LoVo (cell line): ENCODE results near the gene STAT4.
A peak's percentile ranks its signal among the peaks of the same experiment; 100 is the strongest.

Experiments used
- DNase-seq: peaks from one replicate; pipeline ENCODE4 v3.0.0-alpha.2; 2016; ENCODE audit warnings: low spot score

STAT4 gene

DNA sequence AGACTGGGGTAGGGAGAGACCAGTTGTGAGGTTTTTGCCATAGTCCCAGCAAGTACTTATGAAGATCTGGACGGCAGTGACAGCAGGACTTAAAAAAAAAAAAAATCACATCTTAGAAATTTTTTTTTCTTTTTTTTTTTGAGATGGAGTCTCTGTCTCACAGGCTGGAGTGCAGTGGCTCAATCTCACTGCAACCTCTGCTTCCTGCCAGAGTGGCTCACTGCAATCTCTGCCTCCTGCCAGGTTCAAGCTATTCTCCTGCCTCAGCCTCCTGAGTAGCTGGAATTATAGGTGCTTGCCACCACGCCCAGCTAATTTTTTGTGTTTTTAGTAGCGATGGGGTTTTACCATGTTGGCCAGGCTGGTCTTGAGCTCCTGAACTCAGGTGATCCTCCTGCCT, 22.4 kb upstream of the STAT4 start:
- DNase-seq = no peak

DNA sequence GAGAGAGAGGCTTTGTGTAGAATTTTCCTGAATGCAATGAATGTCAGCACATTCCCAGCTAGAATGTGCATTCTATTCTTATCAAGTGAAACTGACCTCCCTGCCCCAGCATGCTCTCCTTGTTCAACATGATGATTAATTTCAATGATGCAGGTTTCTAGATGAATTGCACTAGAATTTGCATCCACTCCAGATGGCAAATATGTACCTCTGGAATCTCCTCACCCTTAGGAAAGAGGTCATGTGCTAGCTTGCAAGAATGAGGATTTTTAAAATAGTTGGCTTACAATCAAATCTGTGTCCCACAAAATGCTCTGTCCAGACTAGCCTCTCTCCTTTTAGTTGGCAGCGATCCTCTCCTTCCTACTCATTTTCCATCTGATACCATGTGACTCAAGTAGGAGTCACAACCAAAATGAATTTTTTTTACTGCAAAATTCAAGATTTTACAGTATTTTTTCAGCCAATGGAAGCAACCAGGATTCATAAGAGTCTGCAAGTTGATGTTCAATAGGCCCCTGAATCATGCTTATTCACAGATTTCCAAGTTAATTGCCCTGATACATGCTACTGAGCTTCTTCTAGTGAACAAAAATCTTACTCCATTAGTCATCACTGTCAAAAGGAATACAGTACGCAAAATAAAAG, 21.0 kb upstream of the STAT4 start:
- DNase-seq = no peak

DNA sequence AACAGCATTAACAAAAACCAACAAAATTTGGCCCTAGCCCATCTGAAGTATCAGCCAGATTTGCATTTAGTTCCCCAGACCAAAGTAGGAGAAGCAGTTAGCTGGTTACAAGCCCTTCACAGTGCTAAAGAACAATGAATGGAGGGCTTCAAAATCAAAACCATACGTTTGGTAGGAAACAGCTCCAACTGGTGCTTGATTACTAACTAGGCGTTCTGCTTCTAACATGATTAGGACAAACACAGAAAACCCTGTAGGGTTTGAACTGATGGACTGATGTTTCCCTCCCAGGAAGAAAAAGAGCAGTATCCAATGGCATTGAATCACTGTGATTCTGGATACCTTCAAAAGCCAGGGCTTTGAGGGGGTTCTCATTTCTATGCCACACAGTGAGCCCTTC, 20.5 kb upstream of the STAT4 start:
- no peak for DNase-seq

DNA sequence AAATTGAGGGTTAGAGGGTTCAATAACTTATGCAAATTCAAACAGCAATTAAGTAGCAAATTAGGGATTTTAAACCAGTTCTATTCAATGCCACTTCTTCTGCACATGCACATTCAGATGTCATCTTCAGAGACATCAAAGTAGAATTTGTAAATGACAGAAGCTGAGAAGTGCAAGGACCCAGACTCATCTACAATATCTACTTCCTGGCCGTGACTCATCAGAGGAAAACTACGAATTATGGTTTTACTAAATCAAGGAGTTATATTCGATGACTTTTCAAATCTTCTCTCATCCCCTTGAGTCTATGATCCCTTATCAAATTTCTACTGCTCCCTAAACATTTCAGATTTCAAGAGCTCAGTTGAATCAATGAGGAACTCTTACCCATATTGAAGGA, 20.0 kb upstream of the STAT4 start:
- DNase-seq = no peak

DNA sequence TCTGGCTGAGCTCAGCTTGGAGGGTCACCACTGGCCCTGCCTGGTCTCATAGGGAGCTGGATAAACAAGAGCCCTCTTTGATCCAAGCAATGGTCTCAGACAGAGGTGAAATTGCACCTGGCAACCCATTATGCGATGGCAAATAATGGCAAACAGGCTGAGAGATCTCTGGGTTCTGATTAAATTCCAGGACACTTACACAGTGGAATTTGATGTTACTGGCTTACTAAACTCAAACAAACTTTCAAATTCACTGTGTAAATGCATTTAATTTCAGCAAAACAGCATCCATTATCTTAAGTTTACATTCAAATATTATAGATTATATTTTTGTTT, 19.5 kb upstream of the STAT4 start:
- DNase-seq = no peak

DNA sequence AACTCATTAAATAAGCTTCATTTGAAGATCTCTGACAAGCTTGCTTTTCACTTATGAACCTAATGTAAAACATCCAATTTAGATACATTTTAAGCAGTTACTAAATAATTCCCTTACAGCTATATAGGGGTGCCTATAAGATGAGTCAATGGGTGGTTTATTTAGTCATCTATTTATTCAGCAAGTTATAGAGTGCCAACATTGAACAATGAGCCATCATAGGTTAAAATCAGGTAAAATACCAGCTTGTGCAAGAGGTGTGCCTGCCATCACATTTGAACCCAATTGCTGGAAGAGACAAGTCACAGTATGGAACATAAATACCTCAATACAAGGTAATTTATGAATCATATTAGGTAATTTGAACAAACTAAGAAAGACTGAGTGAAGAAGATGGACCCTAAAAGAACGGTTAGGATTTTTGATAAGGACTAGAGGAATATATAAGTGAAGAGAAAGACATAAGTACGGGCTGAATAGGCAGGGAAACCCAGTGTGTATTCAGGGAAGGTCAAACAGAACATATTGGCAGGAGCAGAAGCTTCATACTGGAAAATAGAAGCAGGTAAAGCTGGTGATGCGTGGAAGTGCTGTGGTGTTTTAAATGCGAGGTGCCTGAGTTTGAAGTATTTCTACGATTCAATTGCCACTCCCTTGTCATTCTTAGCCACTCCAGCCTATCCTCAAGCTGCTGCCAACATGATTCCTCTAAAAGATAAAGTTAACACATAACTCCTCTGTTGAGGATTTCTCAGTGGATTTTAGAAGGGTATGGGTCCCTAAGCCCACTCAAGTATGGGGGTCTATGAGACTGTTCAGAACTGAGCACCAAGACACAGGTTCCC, 18.9 kb upstream of the STAT4 start:
- DNase-seq = no peak

DNA sequence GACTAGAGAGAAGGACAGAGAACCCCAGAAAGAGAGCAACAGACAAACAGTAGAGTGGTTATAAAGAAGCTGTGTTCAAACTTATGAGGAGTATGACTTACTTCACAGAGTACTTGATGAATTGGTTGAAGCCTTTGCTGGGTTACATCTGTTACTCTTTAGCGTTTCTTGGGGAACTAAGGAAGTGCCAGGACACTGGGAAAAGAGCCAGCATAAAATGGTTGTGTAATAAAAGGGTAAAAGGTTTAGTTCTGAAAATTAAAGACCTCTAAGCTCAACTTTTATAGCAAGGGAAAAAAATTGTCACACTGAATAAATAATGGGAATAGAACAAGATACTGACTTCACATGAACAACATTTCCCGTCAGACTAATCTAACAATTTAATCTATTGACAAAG, 17.0 kb upstream of the STAT4 start:
- DNase-seq = no peak

DNA sequence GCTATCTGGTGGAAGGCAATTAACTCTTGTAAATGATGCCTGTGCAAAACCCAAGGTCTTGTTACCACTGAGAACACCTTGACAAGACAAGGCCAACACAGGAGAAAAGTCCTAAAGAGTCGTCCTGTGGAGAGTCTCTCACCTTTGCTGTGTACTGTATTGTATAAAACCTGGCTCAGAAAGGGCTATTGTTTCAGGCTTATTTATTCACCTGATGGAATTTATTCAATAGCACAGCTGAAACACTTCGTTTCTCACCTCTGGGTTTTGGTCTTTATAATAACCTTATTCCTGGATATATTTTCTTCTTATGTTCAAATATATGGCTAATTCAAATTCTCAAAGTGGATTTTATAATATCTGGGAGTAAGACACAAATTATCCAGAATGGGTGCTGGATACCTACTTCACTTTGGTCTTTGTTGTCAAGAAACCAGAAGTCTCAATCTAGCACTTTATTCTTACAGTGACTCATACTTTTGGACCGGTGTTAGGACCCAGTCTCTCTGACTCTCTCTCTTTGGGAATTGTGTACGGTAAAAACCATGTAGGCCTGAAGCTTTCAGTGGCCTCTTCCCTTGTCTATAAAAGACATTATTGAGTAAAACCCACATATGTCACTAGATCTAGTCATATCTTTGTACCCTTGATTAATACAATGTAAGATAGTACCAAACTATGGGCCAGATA, 16.1 kb upstream of the STAT4 start:
- no peak for DNase-seq

DNA sequence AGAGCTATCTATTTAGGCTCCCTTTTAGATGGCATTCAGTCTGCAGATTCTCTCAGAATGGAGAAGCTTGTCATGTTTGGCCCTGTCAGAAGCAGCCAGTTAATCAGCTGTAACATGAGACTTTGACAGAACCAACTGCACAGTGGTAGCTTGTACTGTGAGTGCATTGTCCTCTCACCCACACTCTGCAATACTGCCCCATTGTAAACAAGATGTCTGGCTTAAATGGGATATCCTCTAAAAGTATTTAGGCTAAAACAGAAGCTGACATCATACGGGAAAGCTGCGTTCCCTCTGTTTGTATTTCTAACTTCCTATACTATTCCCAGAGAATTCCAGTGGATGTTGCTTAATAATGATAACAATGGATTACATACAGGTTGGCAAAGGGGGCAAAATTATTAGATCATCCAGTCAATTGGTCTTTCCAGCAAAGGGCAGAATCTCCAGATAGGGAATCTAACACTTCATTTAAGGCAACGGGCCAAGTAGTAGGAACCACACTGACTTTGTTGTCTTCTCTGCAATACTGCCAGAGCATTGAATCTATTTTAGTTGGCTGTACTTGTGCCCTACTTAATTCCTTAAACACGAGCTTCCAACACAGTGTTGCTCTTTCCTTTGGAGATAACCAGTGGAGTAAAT, 15.4 kb upstream of the STAT4 start:
- no peak for DNase-seq

DNA sequence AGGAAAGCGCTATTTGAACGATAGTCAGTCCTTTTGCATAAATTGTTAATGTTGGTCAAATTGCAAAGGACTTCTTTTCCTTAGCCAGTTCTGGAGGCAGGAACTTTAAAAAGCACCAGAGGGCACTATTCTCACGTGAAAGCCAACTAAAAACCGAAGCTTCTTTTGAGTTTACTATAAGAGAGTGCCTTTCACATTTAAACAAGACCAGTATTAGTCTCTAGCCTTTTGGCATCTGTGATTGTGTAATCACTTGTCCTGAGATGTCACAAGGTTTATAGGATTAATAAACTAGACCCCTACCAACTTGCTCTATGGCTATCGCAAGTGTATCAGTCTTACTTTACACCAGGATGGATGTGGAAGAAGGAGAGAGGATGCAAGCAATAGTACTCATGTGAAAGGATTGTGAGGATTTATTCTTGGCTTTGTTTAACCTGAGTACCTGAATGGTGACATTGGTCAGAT, 14.4 kb upstream of the STAT4 start:
- peak; percentile 46 for DNase-seq

DNA sequence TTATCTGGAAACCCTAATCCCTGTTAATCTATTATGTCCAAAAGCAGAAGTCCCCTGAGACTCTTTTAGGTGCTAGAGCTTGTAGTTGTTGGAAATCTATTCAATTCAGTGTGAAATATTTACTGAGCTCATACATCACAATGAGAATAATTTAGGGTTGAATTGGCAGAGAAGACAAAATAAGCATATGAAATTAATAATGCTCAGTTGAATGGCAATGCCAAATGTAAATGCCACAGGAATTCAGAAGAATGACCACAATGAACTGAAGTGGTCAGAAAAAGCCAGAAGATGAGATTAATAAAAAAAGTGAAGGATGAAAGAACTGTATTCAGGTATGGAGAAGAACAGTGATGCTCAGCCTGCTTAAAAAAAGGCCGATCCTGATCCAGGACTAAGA, 8.0 kb upstream of the STAT4 start:
- DNase-seq = no peak

DNA sequence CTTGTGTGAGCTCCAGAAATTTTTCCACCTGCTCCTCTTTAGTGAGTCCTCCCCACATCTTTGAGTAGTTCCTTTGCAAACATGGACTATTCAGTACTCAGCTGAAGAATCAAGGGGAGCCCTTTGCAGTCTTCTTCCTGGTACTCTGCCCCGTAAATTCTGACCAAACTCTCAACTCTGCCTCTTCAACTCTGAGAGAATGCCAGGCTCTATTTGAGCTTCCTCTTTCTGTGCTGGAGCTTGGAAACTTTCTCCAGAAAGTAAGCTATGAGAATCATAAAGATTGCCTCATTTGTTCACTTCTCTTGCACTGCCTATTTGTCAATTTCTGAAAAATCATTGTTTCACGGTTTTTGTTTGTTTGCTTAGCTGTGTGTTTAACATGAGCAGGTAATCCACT, 7.4 kb upstream of the STAT4 start:
- no peak for DNase-seq

DNA sequence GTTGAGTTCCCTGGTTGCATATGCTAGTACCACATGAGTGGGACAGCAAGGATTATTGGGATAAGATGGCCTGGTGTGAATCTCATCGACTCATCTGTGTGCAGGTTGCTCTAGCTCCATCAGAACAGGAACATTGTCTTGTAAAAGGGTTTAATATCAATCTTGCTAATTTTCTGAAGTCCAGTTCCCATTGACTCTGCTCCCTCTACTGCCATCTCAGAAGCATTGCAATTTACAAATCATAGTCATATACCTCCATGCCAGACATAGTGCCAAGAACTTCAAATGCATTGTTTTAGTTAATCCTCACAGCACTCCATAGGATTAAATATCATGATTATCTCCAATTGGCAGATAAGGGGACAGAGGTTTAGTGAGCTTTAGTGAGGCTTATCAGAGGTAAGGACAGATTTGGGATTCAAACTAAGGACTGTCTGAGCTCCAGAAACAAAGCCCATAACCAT, 4.8 kb upstream of the STAT4 start:
- DNase-seq = peak; percentile 49

DNA sequence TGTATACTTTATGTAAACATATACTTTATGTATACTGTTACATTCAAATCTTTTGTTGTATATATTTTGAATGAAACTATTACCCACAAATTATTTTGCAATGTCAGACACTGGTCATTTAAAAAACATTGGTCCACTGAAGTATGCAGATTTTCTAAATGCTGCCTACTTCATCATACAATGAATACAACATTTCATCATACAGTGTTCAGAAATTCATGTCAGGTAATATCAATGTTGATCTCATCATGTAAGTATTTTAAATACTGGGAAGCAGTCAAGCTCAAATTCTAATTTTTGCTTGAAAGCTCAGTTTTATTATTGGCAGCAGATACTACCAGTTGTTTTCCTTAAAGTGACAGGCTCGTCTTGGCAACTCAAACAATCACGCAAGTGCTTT, 2.9 kb upstream of the STAT4 start:
- DNase-seq = no peak

DNA sequence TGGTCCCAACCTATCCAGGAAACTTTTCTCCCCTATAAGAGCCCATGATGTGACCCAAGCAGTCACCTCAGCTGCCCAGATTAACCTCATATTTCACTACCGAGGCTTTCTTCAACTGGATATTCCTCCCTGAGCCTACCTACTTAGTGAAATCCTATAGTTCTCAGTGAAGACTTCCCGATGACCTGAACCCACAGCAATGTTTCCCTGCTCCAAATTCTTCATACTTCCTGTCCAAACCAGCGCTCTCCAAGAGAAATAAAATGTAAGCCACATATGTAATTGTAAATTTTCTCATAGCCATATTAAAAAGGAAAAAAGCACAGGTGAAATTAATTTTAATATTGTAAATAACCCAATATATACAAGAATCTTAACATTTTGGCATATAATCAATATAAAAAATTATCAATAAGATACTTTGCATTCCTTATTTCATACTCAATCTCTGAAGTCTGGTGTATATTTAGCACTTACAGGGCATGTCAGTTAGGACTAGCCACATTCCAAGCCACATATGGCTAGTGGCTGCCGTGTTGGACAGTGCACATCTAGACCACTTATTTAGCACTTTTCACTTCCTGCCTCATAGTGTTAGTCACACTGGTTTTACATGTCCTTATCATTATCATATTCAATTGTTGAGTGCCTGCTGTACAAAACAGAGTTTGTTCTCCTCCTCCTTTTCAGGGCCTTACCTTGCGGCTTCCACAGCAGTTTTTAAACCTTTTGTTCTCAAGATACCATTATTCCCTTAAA, 1.9 kb upstream of the STAT4 start:
- no peak for DNase-seq

DNA sequence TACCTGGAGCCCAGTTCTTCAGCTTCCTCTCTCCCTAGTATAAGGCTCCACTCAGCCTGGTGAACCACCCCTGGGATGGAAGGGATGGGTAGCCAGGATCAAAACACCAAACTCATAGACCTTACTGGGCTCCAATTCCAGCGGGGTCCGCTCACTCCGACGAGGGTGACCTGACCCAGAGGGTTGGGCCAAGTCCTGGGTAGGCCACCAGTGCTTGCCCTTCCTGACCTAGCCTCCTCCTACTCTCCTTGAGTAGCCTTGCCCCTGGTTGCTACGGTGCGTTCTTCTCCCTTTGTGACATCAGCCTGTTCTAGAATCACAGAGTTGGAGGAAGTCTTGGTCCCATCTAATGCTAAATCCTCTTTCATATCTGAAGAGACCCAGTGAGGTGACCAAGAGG, 537 bp upstream of the STAT4 start:
- no peak for DNase-seq

DNA sequence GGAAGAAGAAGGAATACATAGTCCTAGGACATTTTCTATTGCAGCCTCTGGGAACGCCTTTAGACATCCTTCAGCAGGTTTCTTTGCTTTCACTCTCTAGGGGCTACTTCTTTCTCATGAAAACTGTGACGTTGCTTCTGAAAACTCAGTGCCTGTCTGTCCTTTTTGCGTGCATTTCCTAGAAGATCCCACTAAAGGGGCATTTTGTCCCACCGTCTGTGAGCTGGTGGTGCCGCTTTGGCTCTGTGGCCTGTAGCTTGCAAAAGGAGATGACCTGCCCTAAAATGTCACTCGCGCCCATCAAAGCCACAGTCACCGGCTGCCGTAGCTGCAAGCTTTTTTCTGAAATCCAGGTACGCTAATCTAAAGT, 579 bp downstream of the STAT4 start:
- DNase-seq = no peak

DNA sequence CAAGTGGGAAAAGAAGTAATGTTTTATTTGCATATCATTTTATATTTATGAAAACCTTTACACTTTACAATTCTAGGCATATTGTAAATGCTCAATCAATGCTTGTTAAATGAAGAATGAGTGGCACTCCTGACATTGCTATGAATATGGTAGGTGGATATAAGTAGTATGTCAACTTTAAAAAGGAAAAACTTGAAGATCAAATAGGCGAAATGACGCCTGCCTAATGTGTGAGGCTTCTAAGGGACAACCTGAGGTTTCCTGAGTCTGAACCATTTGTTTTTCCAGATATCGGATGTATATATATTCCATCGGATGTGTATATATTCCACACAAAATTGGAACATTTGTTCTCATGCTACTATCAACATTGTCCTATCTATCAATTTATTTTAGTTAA, 1.4 kb downstream of the STAT4 start:
- DNase-seq = no peak

DNA sequence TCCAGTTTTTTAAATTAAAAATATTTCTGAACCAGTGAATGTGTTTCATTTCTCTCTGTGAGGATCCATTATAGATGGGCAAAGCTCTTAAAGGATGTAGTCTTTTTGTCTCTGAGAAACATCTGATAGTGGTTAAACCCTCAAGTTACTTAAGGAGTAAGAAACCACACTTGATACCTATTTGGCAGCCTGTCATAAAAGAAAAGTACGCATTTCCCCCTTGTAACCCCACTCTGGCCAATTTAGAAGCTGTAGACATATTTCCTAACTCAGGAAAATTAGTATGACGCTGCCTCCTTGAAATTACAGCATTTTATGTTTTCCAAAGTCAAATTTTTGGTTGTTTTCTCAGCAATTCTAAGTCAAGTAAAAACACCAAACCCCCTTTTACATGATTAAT, 2.0 kb downstream of the STAT4 start:
- no peak for DNase-seq

DNA sequence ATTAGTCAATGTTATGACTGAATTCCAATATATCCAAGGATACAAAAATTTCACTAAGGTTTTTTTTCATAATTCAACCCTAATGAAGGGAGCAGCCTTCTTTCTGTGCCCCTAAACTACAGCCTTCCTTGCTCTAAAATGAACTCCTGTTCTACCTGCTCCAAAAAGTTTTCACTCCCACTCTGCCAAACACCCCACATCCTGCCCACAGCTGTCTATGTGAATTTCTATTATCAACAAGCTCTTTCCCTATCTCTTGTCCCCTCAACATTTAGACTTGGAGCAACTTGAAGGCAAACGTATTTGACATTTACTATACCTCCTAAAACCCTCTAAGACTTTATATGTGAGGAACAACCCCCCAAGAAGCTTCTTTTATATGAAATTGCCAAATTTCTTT, 2.5 kb downstream of the STAT4 start:
- DNase-seq = no peak

DNA sequence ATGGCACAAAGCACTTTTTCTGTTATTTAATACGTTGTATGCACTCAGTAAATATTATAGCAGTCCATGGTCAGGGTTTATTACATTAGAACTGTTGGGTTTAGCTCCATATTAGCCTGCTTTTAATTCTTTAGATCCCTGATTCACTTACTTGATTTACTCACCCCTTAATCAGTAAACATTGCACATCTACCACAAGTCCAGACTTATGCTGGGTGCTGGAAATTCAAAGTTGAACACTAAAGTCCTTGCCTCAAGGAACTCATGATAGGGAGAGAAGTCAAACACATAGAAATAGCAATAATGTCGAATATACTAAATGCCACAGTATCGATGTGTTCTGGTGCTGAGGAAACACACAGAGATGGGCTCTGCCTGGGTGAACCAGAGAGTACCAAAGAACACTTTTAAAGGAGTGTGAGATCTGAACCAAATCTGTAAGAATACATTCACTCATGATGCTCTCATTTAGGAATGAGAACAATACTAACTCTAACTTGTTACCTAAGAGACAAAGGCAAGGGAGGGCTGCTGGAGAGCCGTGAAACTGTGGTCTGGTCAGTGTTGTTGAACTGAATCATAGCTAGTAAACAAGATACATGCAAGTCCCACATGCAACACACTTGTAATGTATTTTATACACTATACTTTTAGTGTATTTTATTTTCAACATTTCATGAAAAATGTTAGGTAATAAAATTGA, 4.9 kb downstream of the STAT4 start:
- DNase-seq = no peak
